CD4-positive, alpha-beta T cell (primary cell): ENCODE results near the gene WARS2. TPM values are rescaled to one million over a fixed set of nuclear protein-coding genes. Genes with fewer than 3 reads are reported as not detected.

Source experiments
- ATAC-seq: fragments of 200-7000 bp; cut with Tn5 transposase; one replicate; pipeline ENCODE4 v1.10.0; 2022; ENCODE audit warnings: mild to moderate bottlenecking; ENCODE audit not compliant: poor library complexity
- CTCF ChIA-PET: fragments of 350-600 bp; sonication (Branson Sonifier 250); formaldehyde crosslinking; loops from one replicate; lab custom pipeline; 2021; ENCODE audit warnings: antibody characterized with exemption, inconsistent platforms; lab: Charles Lee
- POLR2A ChIA-PET: fragments of 350-600 bp; sonication (Branson Sonifier 250); formaldehyde crosslinking; loops from one replicate; lab custom pipeline; 2021; ENCODE audit warnings: antibody characterized with exemption, inconsistent platforms; lab: Charles Lee
- DNase-seq, 14 experiments: peaks; one replicate each; pipeline ENCODE4 v3.0.0-alpha.2; 2013 to 2020; ENCODE audit warnings: mixed read lengths in 2 of 14
- H3K27ac ChIP-seq, 2 donors: one replicate each; pipeline versions ENCODE4 v1.5.1 to v1.7.0; 2013; ENCODE audit warnings: low read length in 2 of 2, low read depth in 1 of 2, mild to moderate bottlenecking in 1 of 2
- H3K27me3 ChIP-seq, 2 experiments: 1 replicate in 1 of 2; 2 replicates in 1 of 2; pipeline versions ENCODE4 v1.6.1 to v1.7.0; 2013; ENCODE audit warnings: low read length in 2 of 2, control low read depth in 1 of 2, mild to moderate bottlenecking in 1 of 2, moderate library complexity in 1 of 2; ENCODE audit not compliant: insufficient read depth in 2 of 2, control insufficient read depth in 1 of 2
- H3K36me3 ChIP-seq: one replicate; pipeline ENCODE4 v1.6.1; 2013; ENCODE audit warnings: low read length, control low read depth; ENCODE audit not compliant: insufficient read depth
- H3K4me1 ChIP-seq: one replicate; pipeline ENCODE4 v1.6.1; 2013; ENCODE audit warnings: low read length, control low read depth; ENCODE audit not compliant: insufficient read depth
- H3K4me3 ChIP-seq: one replicate; pipeline ENCODE4 v1.5.1; 2013; ENCODE audit warnings: mild to moderate bottlenecking, low read length, moderate library complexity
- H3K9me3 ChIP-seq, 2 experiments: 1 replicate in 1 of 2; 2 replicates in 1 of 2; pipeline versions ENCODE4 v1.6.1 to v1.7.0; 2013; ENCODE audit warnings: low read length in 2 of 2, mild to moderate bottlenecking in 2 of 2, control low read depth in 1 of 2, moderate library complexity in 1 of 2; ENCODE audit not compliant: control insufficient read depth in 1 of 2, insufficient read depth in 1 of 2
- H3K27ac Mint-ChIP-seq: one replicate; pipeline ENCODE4 v1.8.0; 2020; ENCODE audit warnings: mixed read lengths
- H3K27me3 Mint-ChIP-seq: one replicate; pipeline ENCODE4 v1.8.0; 2021; ENCODE audit warnings: mixed read lengths
- H3K36me3 Mint-ChIP-seq: one replicate; pipeline ENCODE4 v1.8.0; 2021; ENCODE audit warnings: low read depth, mixed read lengths
- H3K4me1 Mint-ChIP-seq: one replicate; pipeline ENCODE4 v1.8.0; 2021; ENCODE audit warnings: low read depth, mixed read lengths
- H3K4me3 Mint-ChIP-seq: one replicate; pipeline ENCODE4 v1.8.0; 2020; ENCODE audit warnings: mild to moderate bottlenecking, mixed read lengths
- H3K9me3 Mint-ChIP-seq: one replicate; pipeline ENCODE4 v1.8.0; 2020; ENCODE audit warnings: mixed read lengths
- intact Hi-C, 2 experiments: fragments of 100-400 bp; cut with DNase I in 1 of 2; cut with micrococcal nuclease in 1 of 2; formaldehyde crosslinking; loops; one replicate each; pipeline versions ENCODE4 v1.15.1 to v1.9.0; 2023 to 2025; cut with DNase I, micrococcal nuclease
- total RNA-seq, 174 experiments: library from RNA in 2 of 174; stranded (reverse) in 2 of 174; gene quantifications; one replicate each; pipeline ENCODE4 v1.2.3 and lab custom pipeline; 2021 to 2026
- TF ChIP-seq, protein P1 (sequence below): fragments of 200-600 bp; IDR thresholded peaks from one replicate; pipeline ENCODE4 v1.8.0; 2022; ENCODE audit warnings: antibody characterized with exemption, mild to moderate bottlenecking

Gene WARS2
- total RNA-seq, 2 experiments from 2014 or later, result 15.8 to 16.5 TPM

DNA sequence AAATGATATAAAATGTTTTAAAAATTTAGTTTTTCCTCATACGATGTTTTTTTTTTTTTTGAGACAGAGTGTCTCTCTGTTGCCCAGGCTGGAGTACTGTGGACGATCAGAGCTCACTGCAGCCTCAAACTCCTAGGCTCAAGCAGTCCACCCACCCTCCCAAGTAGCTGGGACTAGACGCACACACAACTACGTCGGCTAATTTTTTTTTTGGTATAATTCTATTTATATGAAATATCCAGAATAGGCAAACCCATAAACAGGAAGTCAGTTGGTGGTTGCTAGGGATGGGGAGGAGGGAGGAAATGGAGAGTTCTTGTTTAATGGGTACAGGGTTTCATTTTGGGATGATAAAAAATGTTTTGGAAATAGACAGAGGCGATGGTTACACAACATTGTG is 56.5 kb downstream of the WARS2 start:
- H3K4me1 ChIP-seq, result no peaks in the 10 kb centered on the region
- H3K9me3 Mint-ChIP-seq, result peaks cover 15% of the 10 kb centered on the region
- H3K4me1 Mint-ChIP-seq, result peaks cover 5% of the 10 kb centered on the region
- DNase-seq, result no peak
- no peak overlapping the region for H3K27ac Mint-ChIP-seq
- H3K36me3 Mint-ChIP-seq, result peaks cover 48% of the 10 kb centered on the region
- no peaks in the 10 kb centered on the region for H3K36me3 ChIP-seq
- POLR2A ChIA-PET, result no interaction called here
- no peaks in the 10 kb centered on the region for H3K27me3 ChIP-seq
- ATAC-seq, result no peak
- TF ChIP-seq, protein P1, sequence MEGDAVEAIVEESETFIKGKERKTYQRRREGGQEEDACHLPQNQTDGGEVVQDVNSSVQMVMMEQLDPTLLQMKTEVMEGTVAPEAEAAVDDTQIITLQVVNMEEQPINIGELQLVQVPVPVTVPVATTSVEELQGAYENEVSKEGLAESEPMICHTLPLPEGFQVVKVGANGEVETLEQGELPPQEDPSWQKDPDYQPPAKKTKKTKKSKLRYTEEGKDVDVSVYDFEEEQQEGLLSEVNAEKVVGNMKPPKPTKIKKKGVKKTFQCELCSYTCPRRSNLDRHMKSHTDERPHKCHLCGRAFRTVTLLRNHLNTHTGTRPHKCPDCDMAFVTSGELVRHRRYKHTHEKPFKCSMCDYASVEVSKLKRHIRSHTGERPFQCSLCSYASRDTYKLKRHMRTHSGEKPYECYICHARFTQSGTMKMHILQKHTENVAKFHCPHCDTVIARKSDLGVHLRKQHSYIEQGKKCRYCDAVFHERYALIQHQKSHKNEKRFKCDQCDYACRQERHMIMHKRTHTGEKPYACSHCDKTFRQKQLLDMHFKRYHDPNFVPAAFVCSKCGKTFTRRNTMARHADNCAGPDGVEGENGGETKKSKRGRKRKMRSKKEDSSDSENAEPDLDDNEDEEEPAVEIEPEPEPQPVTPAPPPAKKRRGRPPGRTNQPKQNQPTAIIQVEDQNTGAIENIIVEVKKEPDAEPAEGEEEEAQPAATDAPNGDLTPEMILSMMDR, result no peak
- no peaks in the 10 kb centered on the region for H3K27me3 Mint-ChIP-seq
- no peak overlapping the region for H3K4me3 ChIP-seq
- CTCF ChIA-PET, result no interaction called here
- H3K9me3 ChIP-seq, result peaks cover under 1 to 10% of the 10 kb centered on the region in 2 experiments
- H3K27ac ChIP-seq, result no peak overlapping the region
- intact Hi-C loops, result no loop called here
- no peak overlapping the region for H3K4me3 Mint-ChIP-seq

DNA sequence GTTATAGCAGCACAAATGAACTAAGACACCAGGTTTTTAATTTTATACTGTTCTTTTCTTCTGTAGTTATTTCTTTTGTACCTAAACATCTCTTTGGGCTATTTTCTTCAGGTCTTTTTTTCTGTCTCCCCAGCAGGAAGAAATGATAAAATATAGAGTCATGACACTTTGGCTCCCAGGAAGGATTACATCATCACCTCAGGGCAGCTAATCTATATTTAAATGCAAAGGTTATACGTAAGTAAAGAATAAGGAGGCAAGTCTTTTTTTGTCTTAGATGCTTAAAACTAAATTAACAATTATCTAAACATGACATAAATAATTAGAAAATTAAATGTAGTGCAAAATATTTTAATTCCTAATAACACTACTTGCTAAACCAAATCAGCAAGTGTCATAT is 57.0 kb downstream of the WARS2 start:
- Histone ChIP-seq H3K4me3 (no peak overlapping the region), H3K4me1 (no peaks in the 10 kb centered on the region), H3K9me3 (peaks cover 5 to 10% of the 10 kb centered on the region in 2 experiments), H3K27me3 (no peaks in the 10 kb centered on the region), H3K27ac (no peak overlapping the region), H3K36me3 (no peaks in the 10 kb centered on the region)
- ChIA-PET CTCF (no interaction called here), POLR2A (no interaction called here)
- Mint-ChIP-seq H3K27ac (no peak overlapping the region), H3K9me3 (peaks cover 15% of the 10 kb centered on the region), H3K27me3 (no peaks in the 10 kb centered on the region), H3K36me3 (peaks cover 52% of the 10 kb centered on the region), H3K4me1 (peaks cover 5% of the 10 kb centered on the region), H3K4me3 (no peak overlapping the region)
- TF ChIP-seq, protein P1, result no peak
- no peak for ATAC-seq
- intact Hi-C loops, result no loop called here
- no peak for DNase-seq

DNA sequence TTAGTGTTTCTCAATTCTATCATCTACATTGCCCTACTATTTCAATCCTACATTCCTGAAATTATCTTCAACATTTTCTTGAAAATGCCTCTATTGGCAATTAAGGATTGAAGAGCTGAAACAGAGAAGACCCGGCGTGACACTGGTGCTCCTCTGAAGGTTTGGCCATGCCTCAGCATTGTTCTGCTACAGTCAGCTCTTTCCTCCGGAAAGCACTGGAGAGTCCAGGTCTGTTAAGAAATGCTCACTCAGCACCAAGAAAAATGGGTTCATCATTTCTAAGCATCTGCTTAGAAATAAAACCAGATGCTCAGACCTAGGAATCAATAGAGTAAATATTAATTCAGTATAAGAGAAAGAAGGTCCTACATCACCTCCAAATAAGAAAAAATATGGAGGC is 58.8 kb downstream of the WARS2 start:
- Histone ChIP-seq H3K4me1 (no peaks in the 10 kb centered on the region), H3K27ac (no peak overlapping the region), H3K27me3 (no peaks in the 10 kb centered on the region), H3K36me3 (no peaks in the 10 kb centered on the region), H3K4me3 (no peak overlapping the region), H3K9me3 (peaks cover 5 to 10% of the 10 kb centered on the region in 2 experiments)
- POLR2A ChIA-PET, result no interaction called here
- H3K4me3 Mint-ChIP-seq, result no peak overlapping the region
- H3K27ac Mint-ChIP-seq, result no peak overlapping the region
- H3K9me3 Mint-ChIP-seq, result peaks cover 12% of the 10 kb centered on the region
- ATAC-seq (no peak), DNase-seq (no peak)
- intact Hi-C loops, result no loop called here
- CTCF ChIA-PET, result no interaction called here
- no peaks in the 10 kb centered on the region for H3K27me3 Mint-ChIP-seq
- H3K4me1 Mint-ChIP-seq, result peaks cover under 1% of the 10 kb centered on the region
- H3K36me3 Mint-ChIP-seq, result peaks cover 52% of the 10 kb centered on the region
- TF ChIP-seq, protein P1, result no peak
